Neural progenitor cell (in vitro differentiated cells): ENCODE measurements around the gene MGP.

ENCODE experiments used
- CTCF ChIP-seq: fragments of 200-600 bp; sonication (generic); IDR thresholded peaks from 2 replicates; pipeline ENCODE4 v1.5.1; 2017; ENCODE audit warnings: antibody characterized with exemption, mild to moderate bottlenecking
- EZH2 ChIP-seq: fragments of 200-600 bp; sonication (generic); IDR thresholded peaks from 2 replicates; pipeline ENCODE4 v1.6.1; 2017; ENCODE audit warnings: antibody characterized with exemption, mild to moderate bottlenecking, moderate library complexity
- EZH2phosphoT487 ChIP-seq: fragments of 200-600 bp; sonication (generic); IDR thresholded peaks from 2 replicates; pipeline ENCODE4 v1.6.1; 2017; ENCODE audit warnings: antibody characterized with exemption

- TF ChIP-seq CTCF = no peak
- TF ChIP-seq EZH2 = no peak
- no peak for TF ChIP-seq EZH2phosphoT487
Measured at GRCh38 chr12:14883686-14884085, 2.0 kb downstream of the MGP start.
